HEK293 (cell line): Measurements from ENCODE around the gene SPATA16.

Experiments
- CTCF ChIA-PET: fragments of 350-600 bp; formaldehyde crosslinking; extraction: SDS; loops from one replicate; lab custom pipeline; 2021; ENCODE audit warnings: antibody characterized with exemption; lab: Yijun Ruan, JAX
- POLR2A ChIA-PET: fragments of 300-600 bp; formaldehyde crosslinking; extraction: SDS; loops from one replicate; lab custom pipeline; 2020; ENCODE audit warnings: antibody characterized with exemption, inconsistent platforms; lab: Yijun Ruan, JAX
- H3K27ac ChIP-seq: fragments of 200-500 bp; sonication (Bioruptor generic); 2 replicates; pipeline ENCODE4 v1.5.1; 2014; ENCODE audit warnings: low read depth, low read length, control low read depth, inconsistent platforms; ENCODE audit errors: extremely low read depth
- H3K36me3 ChIP-seq, 2 experiments: fragments of 200-500 bp in 1 of 2; sonication (Bioruptor generic) in 1 of 2; 1 replicate in 1 of 2; 2 replicates in 1 of 2; pipeline ENCODE4 v1.5.1; 2014 to 2017; ENCODE audit warnings: inconsistent platforms in 2 of 2, low read length in 2 of 2; ENCODE audit not compliant: control insufficient read depth in 2 of 2, insufficient read depth in 1 of 2
- H3K4me1 ChIP-seq: fragments of 200-500 bp; sonication (Bioruptor generic); 2 replicates; pipeline ENCODE4 v1.5.1; 2014; ENCODE audit warnings: mild to moderate bottlenecking, low read length, inconsistent platforms; ENCODE audit not compliant: control insufficient read depth, insufficient read depth
- H3K4me3 ChIP-seq: 2 replicates; pipeline ENCODE4 v1.5.1; 2011; ENCODE audit warnings: low read depth, mild to moderate bottlenecking, control low read depth, low read length, moderate library complexity
- H3K9me3 ChIP-seq: fragments of 200-500 bp; sonication (Bioruptor generic); 2 replicates; pipeline ENCODE4 v1.5.1; 2014; ENCODE audit warnings: low read depth, low read length, inconsistent platforms; ENCODE audit not compliant: control insufficient read depth, insufficient read depth
- KLF1 ChIP-seq: fragments of 450-650 bp; formaldehyde crosslinking; IDR thresholded peaks from 2 replicates; pipeline ENCODE4 v1.5.1; 2016; ENCODE audit warnings: missing biosample characterization, missing genetic modification characterization
- KLF16 ChIP-seq: fragments of 450-650 bp; formaldehyde crosslinking; IDR thresholded peaks from 2 replicates; pipeline ENCODE4 v1.5.1; 2017; ENCODE audit warnings: missing biosample characterization, missing genetic modification characterization
- KLF8 ChIP-seq: fragments of 450-650 bp; formaldehyde crosslinking; IDR thresholded peaks from 2 replicates; pipeline ENCODE4 v1.5.1; 2016; ENCODE audit warnings: missing biosample characterization, missing genetic modification characterization
- PRDM4 ChIP-seq: fragments of 450-650 bp; formaldehyde crosslinking; IDR thresholded peaks from 2 replicates; pipeline ENCODE4 v1.5.1; 2017; ENCODE audit warnings: missing biosample characterization, missing genetic modification characterization
- SP3 ChIP-seq: fragments of 450-650 bp; formaldehyde crosslinking; IDR thresholded peaks from 2 replicates; pipeline ENCODE4 v1.5.1; 2016; ENCODE audit warnings: missing biosample characterization, missing genetic modification characterization
- ZBTB21 ChIP-seq: fragments of 450-650 bp; formaldehyde crosslinking; IDR thresholded peaks from 2 replicates; pipeline ENCODE4 v1.5.1; 2017; ENCODE audit warnings: missing biosample characterization, missing genetic modification characterization
- ZIC2 ChIP-seq: fragments of 450-650 bp; formaldehyde crosslinking; IDR thresholded peaks from 2 replicates; pipeline ENCODE4 v1.5.1; 2016; ENCODE audit warnings: missing biosample characterization, missing genetic modification characterization
- ZNF148 ChIP-seq: fragments of 450-650 bp; formaldehyde crosslinking; IDR thresholded peaks from 2 replicates; pipeline ENCODE4 v1.5.0; 2017; ENCODE audit warnings: missing biosample characterization, missing genetic modification characterization, borderline replicate concordance
- ZNF211 ChIP-seq: fragments of 450-650 bp; formaldehyde crosslinking; IDR thresholded peaks from 2 replicates; pipeline ENCODE4 v1.5.1; 2016; ENCODE audit warnings: low read depth, missing biosample characterization, missing genetic modification characterization
- ZNF214 ChIP-seq: fragments of 450-650 bp; formaldehyde crosslinking; IDR thresholded peaks from 2 replicates; pipeline ENCODE4 v1.5.1; 2017; ENCODE audit warnings: missing biosample characterization, mild to moderate bottlenecking, missing genetic modification characterization, borderline replicate concordance
- ZNF239 ChIP-seq: fragments of 450-650 bp; formaldehyde crosslinking; IDR thresholded peaks from 2 replicates; pipeline ENCODE4 v1.5.1; 2016; ENCODE audit warnings: missing biosample characterization, missing genetic modification characterization
- ZNF280D ChIP-seq: fragments of 450-650 bp; formaldehyde crosslinking; IDR thresholded peaks from 2 replicates; pipeline ENCODE4 v1.5.1; 2016; ENCODE audit warnings: missing biosample characterization, missing genetic modification characterization
- ZNF335 ChIP-seq: fragments of 450-650 bp; formaldehyde crosslinking; conservative IDR thresholded peaks from 2 replicates; pipeline ENCODE4 v1.5.1; 2016; ENCODE audit warnings: missing biosample characterization, missing genetic modification characterization
- ZNF404 ChIP-seq: fragments of 450-650 bp; formaldehyde crosslinking; IDR thresholded peaks from 2 replicates; pipeline ENCODE4 v1.5.1; 2017; ENCODE audit warnings: missing biosample characterization, missing genetic modification characterization
- ZNF416 ChIP-seq: fragments of 450-650 bp; formaldehyde crosslinking; IDR thresholded peaks from 2 replicates; pipeline ENCODE4 v1.5.1; 2016; ENCODE audit warnings: missing biosample characterization, missing genetic modification characterization
- ZNF433 ChIP-seq: fragments of 450-650 bp; formaldehyde crosslinking; IDR thresholded peaks from 2 replicates; pipeline ENCODE4 v1.5.1; 2016; ENCODE audit warnings: missing biosample characterization, missing genetic modification characterization, low read depth
- ZNF529 ChIP-seq: fragments of 450-650 bp; formaldehyde crosslinking; IDR thresholded peaks from 2 replicates; pipeline ENCODE4 v1.5.1; 2017; ENCODE audit warnings: missing genetic modification characterization, missing biosample characterization; ENCODE audit not compliant: insufficient replicate concordance
- ZNF580 ChIP-seq: fragments of 450-650 bp; formaldehyde crosslinking; IDR thresholded peaks from 2 replicates; pipeline ENCODE4 v1.5.1; 2016; ENCODE audit warnings: missing biosample characterization, missing genetic modification characterization
- ZNF621 ChIP-seq: fragments of 450-650 bp; formaldehyde crosslinking; IDR thresholded peaks from 2 replicates; pipeline ENCODE4 v1.5.1; 2017; ENCODE audit warnings: missing biosample characterization, missing genetic modification characterization
- ZNF654 ChIP-seq: fragments of 450-650 bp; formaldehyde crosslinking; IDR thresholded peaks from 2 replicates; pipeline ENCODE4 v1.5.1; 2016; ENCODE audit warnings: low read depth, missing biosample characterization, missing genetic modification characterization
- ZNF658 ChIP-seq: fragments of 450-650 bp; formaldehyde crosslinking; IDR thresholded peaks from 2 replicates; pipeline ENCODE4; 2016; ENCODE audit warnings: missing biosample characterization, missing genetic modification characterization
- ZNF660 ChIP-seq: fragments of 450-650 bp; IDR thresholded peaks from 2 replicates; pipeline ENCODE4 v1.5.1; 2018; ENCODE audit warnings: missing biosample characterization, mild to moderate bottlenecking, missing genetic modification characterization
- ZNF830 ChIP-seq: fragments of 450-650 bp; IDR thresholded peaks from 2 replicates; pipeline ENCODE4 v1.5.0; 2018; ENCODE audit warnings: missing biosample characterization, missing genetic modification characterization, low read depth, mild to moderate bottlenecking, moderate library complexity
- ZNF837 ChIP-seq: fragments of 450-650 bp; formaldehyde crosslinking; IDR thresholded peaks from 2 replicates; pipeline ENCODE4 v1.5.1; 2016; ENCODE audit warnings: missing biosample characterization, missing genetic modification characterization
- ZSCAN23 ChIP-seq: fragments of 450-650 bp; formaldehyde crosslinking; IDR thresholded peaks from 2 replicates; pipeline ENCODE4 v1.5.1; 2016; ENCODE audit warnings: missing biosample characterization, missing genetic modification characterization
- ZSCAN30 ChIP-seq: fragments of 450-650 bp; IDR thresholded peaks from 2 replicates; pipeline ENCODE4 v1.5.1; 2018; ENCODE audit warnings: missing biosample characterization, mild to moderate bottlenecking, missing genetic modification characterization, moderate library complexity

SPATA16 gene

GRCh38 chr3:173153631-173154030, 12.6 kb upstream of the SPATA16 start (continued):
- no peak for TF ChIP-seq ZNF433 (tag by site-specific recombination)

- Histone ChIP-seq H3K27ac (no peak overlapping the region), H3K9me3 (no peaks in the 10 kb centered on the region), H3K36me3 (no peaks in the 10 kb centered on the region), H3K4me3 (no peak overlapping the region), H3K4me1 (no peaks in the 10 kb centered on the region)
- TF ChIP-seq KLF8, result no peak
- TF ChIP-seq KLF16 (tag by site-specific recombination), result no peak
- no peak for TF ChIP-seq ZNF404 (tag by site-specific recombination)
- no peak for TF ChIP-seq ZSCAN30 (tag by site-specific recombination)
- TF ChIP-seq ZNF830 (tag by site-specific recombination), result no peak
- TF ChIP-seq ZNF621, result no peak
- TF ChIP-seq ZNF660 (tag by site-specific recombination), result no peak
- TF ChIP-seq ZNF148 (tag by site-specific recombination), result no peak
- TF ChIP-seq ZNF335 (tag by site-specific recombination), result no peak
- no peak for TF ChIP-seq ZSCAN23 (tag by site-specific recombination)
- TF ChIP-seq ZNF654 (tag by site-specific recombination), result no peak
- TF ChIP-seq ZNF239 (tag by site-specific recombination), result no peak
- TF ChIP-seq ZNF280D (tag by site-specific recombination), result no peak
- ChIA-PET CTCF (interaction anchor here (0.6 kb wide), 1 partner anchor 40 kb away, joined by 3 read pairs; no protein-coding TSS in a partner anchor), POLR2A (no interaction called here)
Observed at GRCh38 chr3:173139420-173139819, 1.6 kb downstream of the SPATA16 start.

GRCh38 chr3:173138026-173138425, 3.0 kb downstream of the SPATA16 start:
- CTCF ChIA-PET, result interaction anchor here (1.3 kb wide), 1 partner anchor 19 kb away, joined by 3 read pairs; no protein-coding TSS in a partner anchor
- POLR2A ChIA-PET, result no interaction called here
- TF ChIP-seq ZNF214 (tag by site-specific recombination) (no peak), ZIC2 (tag by site-specific recombination) (no peak), ZNF416 (tag by site-specific recombination) (no peak), ZNF580 (no peak), ZNF211 (tag by site-specific recombination) (no peak), SP3 (no peak), PRDM4 (tag by site-specific recombination) (no peak), ZNF837 (tag by site-specific recombination) (no peak), ZNF529 (no peak), KLF1 (tag by site-specific recombination) (no peak), ZBTB21 (no peak), ZNF658 (tag by site-specific recombination) (no peak)
- Histone ChIP-seq H3K36me3 (no peaks in the 10 kb centered on the region), H3K4me3 (no peak overlapping the region), H3K9me3 (no peaks in the 10 kb centered on the region), H3K27ac (no peak overlapping the region), H3K4me1 (no peaks in the 10 kb centered on the region)
